GM18505 (cell line): ENCODE results near the gene ADGRA3.
"Not testable (repeated sequence)": the region's sequence is repeated elsewhere in the genome, so short reads cannot be mapped to it uniquely, and the experiment has no call there.

Experiments
- ATAC-seq: cut with Tn5 transposase; IDR thresholded peaks from one replicate; pipeline ENCODE4 v1.9.1; 2021; ENCODE audit not compliant: unreplicated experiment
- POLR2A ChIP-seq: IDR thresholded peaks from 4 replicates; pipeline ENCODE4 v1.6.1; 2011; ENCODE audit warnings: borderline replicate concordance; ENCODE audit not compliant: insufficient read depth, insufficient read length; ENCODE audit errors: extremely low read depth

Gene ADGRA3

DNA sequence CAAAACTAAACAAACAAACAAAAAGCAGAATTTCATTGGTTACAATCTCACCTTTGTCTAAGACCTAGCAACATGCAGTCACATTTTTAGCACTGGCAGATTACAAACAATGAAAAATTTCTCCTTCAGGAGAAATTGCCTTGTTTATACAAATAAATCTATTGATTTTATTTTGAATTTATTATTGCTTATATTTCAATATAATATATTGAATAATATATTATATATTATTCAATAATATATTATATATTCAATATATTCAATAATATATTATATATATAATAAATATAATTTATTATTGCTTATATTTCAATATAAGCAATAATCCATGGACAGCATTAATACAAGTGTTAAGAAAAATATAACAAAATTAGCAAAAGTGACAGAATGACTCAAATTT lies 131.7 kb downstream of the ADGRA3 start:
- TF ChIP-seq POLR2A: no peak
- no peak for ATAC-seq

- not testable (repeated sequence) for ATAC-seq
Measured at GRCh38 chr4:22382216-22382615, 133.7 kb downstream of the ADGRA3 start.

- TF ChIP-seq POLR2A: no peak
- ATAC-seq: no peak
Measured at GRCh38 chr4:22372986-22373385, 142.9 kb downstream of the ADGRA3 start.

- no peak for ATAC-seq
- no peak for TF ChIP-seq POLR2A
Measured at GRCh38 chr4:22369901-22370562, 145.8 kb downstream of the ADGRA3 start.

DNA sequence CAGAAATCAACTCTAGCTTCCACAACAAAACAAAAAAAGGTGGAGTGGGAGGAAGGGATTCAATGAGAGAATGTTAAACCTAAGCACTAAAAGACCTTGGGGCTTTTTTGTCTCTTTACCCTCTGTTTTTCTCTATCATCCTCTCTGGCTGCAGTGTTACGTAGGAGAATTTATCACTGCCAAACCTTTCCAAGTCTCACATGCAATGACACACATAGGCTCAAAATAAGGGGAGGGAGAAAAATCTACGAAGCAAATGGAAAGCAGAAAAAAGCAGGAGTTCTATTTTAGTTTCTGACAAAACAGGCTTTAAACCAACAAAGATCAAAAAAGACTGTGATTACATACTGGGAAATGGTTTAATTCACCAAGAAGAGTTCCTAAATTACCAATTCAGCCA lies 152.1 kb downstream of the ADGRA3 start:
- ATAC-seq: no peak
- TF ChIP-seq POLR2A: no peak

DNA sequence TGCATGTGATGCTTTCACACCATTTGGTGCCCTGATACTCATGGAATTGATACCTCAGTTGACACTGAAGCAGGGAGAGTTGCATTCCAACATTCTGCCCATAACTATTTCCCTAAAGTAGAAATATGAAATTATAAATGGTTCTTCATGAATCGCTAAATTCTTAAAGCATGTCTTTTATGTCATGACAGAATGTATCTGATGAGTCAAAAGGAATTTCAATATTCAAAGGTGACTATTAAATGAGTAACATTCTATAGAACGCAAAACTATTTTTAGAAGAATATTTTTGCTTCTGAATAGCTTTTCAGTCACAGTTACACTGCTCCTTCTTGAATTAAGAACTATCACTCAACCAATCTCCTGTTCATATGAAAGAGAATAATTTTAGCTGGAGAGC lies 152.8 kb downstream of the ADGRA3 start:
- TF ChIP-seq POLR2A: no peak
- no peak for ATAC-seq

GRCh38 chr4:22356987-22357596 lies 158.8 kb downstream of the ADGRA3 start:
- ATAC-seq: no peak
- no peak for TF ChIP-seq POLR2A

DNA sequence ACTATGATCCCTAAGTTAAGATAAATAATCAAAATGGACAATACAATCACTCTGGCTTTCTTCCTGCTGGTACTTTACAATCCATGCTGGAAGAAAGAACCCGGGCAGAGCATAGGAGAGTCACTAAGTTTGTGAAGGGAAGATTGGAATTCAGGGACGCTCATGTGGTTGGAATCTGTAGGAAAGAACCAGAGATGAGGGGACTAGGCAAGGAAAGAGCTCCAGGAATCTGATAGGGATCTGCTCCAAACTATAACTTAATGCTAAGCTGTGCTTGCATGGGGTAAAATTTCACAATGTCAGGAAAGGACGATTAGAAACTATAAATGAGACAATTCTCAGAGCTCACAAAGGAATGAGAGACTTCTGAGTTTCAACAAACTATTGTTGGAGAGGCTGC lies 167.5 kb downstream of the ADGRA3 start:
- ATAC-seq: no peak

GRCh38 chr4:22345678-22346077 lies 170.2 kb downstream of the ADGRA3 start:
- no peak for TF ChIP-seq POLR2A
- no peak for ATAC-seq

More for the DNA sequence above, 167.5 kb downstream of the ADGRA3 start:
- no peak for TF ChIP-seq POLR2A

DNA sequence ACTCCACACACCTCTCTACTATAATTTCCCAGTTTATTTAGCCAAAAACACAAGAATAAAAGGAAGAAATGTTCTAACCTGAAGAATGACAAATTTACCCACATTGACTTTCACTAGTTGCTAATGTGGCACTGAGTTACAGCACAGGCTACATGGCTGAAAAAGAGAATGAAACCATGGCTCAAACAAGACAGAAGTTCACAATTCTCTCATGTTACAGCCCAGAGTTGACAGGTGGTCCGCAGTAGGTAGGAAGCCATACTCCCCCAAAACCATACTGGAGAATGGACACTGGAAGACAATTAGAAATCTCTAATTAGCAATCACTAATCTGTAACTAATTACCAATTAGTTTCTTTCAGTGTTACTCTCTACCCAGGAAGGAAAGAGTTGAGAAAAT lies 170.8 kb downstream of the ADGRA3 start:
- ATAC-seq: no peak
- no peak for TF ChIP-seq POLR2A

- TF ChIP-seq POLR2A: no peak
- no peak for ATAC-seq
Measured at GRCh38 chr4:22343606-22344005, 172.3 kb downstream of the ADGRA3 start.

DNA sequence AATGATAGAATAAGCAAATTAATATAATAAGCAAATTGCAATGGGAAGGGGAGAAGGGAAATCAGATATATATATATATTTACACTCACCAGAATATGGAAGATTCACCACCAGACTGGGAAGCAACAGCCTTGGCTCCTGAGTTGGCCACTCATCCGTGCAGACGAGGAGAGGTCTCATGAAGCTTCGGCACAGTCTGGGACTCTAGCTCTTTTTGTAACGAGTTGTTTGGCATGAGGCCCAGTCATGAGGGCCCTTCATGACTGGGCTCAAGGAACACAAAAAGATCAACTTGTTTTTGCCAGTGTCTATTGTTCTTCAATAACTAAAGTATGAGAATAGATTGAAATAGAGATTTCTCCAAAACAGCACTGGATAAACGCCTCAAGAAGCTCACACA lies 176.4 kb downstream of the ADGRA3 start:
- no peak for TF ChIP-seq POLR2A

GRCh38 chr4:22338796-22339195 lies 177.1 kb downstream of the ADGRA3 start:
- TF ChIP-seq POLR2A: no peak
- ATAC-seq: no peak

More for the DNA sequence above, 176.4 kb downstream of the ADGRA3 start:
- no peak for ATAC-seq
